HG02852 (cell line): ENCODE results near the gene CNNM2.
"Not testable (repeated sequence)": the region's sequence is repeated elsewhere in the genome, so short reads cannot be mapped to it uniquely, and the experiment has no call there.

Experiments used
- ATAC-seq: cut with Tn5 transposase; IDR thresholded peaks from one replicate; pipeline ENCODE4 v1.9.1; 2021; ENCODE audit warnings: mild to moderate bottlenecking, moderate library complexity; ENCODE audit not compliant: unreplicated experiment

Gene CNNM2

DNA sequence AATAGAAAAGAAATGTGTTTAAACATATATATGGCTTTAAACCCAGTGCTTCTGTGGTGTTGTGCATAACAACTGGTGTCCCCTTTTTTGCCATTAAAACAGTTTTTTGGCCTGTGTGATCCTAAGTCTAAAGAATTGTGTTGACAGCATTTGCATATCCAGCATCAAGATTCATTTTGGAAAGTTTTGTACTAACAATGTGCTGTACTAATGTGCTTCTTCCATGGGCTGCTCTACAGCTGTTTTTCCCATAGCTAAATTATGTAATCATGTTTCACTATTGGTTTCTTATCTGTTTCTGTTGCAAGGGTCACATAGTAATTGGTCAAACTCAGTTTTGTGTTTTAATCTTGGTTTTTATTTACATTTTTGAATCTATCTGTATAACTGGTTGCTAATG is 5.5 kb downstream of the CNNM2 start:
- no peak for ATAC-seq

GRCh38 chr10:102926842-102927241 is 8.7 kb downstream of the CNNM2 start:
- no peak for ATAC-seq

- ATAC-seq: no peak
Observed at GRCh38 chr10:102927311-102928010, 9.4 kb downstream of the CNNM2 start.

GRCh38 chr10:102928442-102928841 is 10.3 kb downstream of the CNNM2 start:
- not testable (repeated sequence) for ATAC-seq

DNA sequence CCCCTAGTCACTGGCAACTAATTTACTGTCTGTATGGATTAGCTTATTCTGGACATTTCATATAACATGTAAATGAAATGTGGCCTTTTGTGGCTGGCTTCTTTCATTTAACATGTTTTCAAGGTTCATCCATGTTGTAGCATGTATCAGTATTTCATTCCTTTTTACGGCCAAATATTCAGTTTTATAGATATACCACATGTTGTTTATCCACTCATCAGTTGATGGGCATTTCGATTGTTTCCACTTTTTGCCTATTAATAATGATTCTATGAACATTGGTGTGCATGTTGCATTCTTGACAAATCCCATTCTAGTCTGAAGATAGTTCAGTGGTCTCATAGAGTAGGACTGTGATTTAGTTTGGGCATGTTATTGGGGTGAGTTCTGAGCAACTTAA is 12.6 kb downstream of the CNNM2 start:
- ATAC-seq: no peak

GRCh38 chr10:102931643-102932042 is 13.5 kb downstream of the CNNM2 start:
- no peak for ATAC-seq

- ATAC-seq: no peak
Observed at GRCh38 chr10:102935505-102935904, 17.4 kb downstream of the CNNM2 start.

- no peak for ATAC-seq
Observed at GRCh38 chr10:102935939-102936605, 18.0 kb downstream of the CNNM2 start.

GRCh38 chr10:102941401-102941800 is 23.3 kb downstream of the CNNM2 start:
- ATAC-seq: no peak

GRCh38 chr10:102945449-102945848 is 27.4 kb downstream of the CNNM2 start:
- ATAC-seq: no peak

- no peak for ATAC-seq
Observed at GRCh38 chr10:102945962-102946361, 27.9 kb downstream of the CNNM2 start.

- no peak for ATAC-seq
Observed at GRCh38 chr10:102946992-102947391, 28.9 kb downstream of the CNNM2 start.

- no peak for ATAC-seq
Observed at GRCh38 chr10:102948176-102948575, 30.1 kb downstream of the CNNM2 start.

DNA sequence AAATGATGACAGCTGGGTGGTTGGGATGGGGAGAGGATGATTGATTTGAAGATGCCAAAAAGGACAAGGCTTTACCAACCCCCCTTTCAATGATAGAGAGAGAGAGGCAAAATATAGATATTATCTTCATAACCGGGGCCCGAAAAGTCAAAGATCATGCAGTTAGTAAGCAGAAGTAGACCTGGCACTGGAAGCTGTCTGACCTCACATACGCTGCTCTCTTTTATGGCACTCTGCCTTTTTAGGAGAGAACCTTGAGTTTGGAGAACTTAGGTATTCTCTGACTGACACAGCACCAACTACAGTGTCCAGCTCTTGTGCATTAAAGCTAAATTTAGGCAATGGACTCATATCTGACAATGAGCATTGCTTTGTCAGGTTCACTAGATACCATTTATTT is 30.7 kb downstream of the CNNM2 start:
- no peak for ATAC-seq

- ATAC-seq: no peak
Observed at GRCh38 chr10:102949916-102950315, 31.8 kb downstream of the CNNM2 start.

DNA sequence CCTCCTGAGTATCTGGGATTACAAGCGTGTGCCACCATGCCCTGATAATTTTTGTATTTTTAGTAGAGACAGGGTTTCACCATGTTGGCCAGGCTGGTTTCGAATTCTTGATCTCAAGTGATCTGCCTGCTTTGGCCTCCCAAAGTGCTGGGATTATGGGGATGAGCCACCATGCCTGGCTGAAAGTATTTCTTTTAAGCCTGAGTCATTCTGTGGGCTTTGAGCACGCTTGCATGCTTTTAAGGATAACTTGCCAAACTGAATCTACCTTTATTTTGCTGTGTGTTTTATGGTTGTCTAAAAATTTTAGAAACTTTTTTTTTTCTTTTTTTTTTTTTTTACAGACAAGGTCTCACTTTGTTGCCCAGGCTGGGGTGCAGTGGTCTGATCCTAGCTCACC is 33.2 kb downstream of the CNNM2 start:
- ATAC-seq: no peak

GRCh38 chr10:102959360-102959759 is 41.3 kb downstream of the CNNM2 start:
- no peak for ATAC-seq

DNA sequence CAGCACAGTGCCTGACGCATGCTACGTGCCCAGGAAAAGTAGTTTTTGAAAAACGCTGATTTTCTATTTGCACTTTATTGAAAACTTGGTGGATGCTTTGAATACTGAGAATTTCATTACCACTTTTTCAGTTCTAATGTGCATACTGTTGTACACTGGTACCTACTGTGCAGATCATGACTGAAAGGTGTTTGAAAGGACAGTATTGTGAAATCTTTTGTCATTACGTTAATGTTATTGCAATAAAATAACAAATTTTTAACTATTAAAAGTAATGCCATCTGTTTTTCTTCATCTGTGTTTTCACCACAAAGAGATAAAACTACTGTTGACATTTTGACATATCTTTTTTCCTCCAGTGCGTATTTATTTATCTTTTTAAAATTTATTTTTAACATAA is 42.1 kb downstream of the CNNM2 start:
- no peak for ATAC-seq

GRCh38 chr10:102962267-102962666 is 44.2 kb downstream of the CNNM2 start:
- no peak for ATAC-seq

- no peak for ATAC-seq
Observed at GRCh38 chr10:102962951-102963755, 45.1 kb downstream of the CNNM2 start.

GRCh38 chr10:102963756-102964025 is 45.6 kb downstream of the CNNM2 start:
- no peak for ATAC-seq

DNA sequence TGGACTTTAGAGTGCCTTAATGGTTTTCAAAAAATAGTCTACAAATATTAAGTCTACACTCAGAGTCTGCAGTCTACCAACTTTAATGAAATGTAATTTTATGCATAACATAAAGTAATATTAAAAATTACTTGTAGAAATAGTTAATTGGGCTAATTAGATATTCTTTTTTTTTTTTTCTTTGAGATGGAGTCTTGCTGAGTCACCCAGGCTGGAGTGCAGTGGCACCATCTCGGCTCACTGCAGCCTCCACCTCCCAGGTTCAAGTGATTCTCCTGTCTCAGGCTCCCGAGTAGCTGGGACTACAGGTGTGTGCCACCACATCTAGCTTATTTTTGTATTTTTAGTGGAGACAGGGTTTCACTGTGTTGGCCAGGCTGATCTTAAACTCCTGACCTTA is 46.0 kb downstream of the CNNM2 start:
- not testable (repeated sequence) for ATAC-seq
